ENCODE measurements around the gene TKFC.

Gene TKFC

GRCh38 chr11:61332797-61333549, at the start of gene TKFC, which contains the start of gene DDB1:
TKFC (plus strand) TSS chr11:61333228; CDS start chr11:61334729, 1,501 bp downstream.
DDB1 (minus strand) TSS chr11:61333105; CDS start chr11:61332968, 137 bp downstream.
- peak; percentile 93 to 95 (median 95) for DNase-seq (ENCODE audit: low read depth in 3 of 3)

GRCh38 chr11:61283613-61284012, 49.4 kb upstream of the TKFC start:
- no peak for DNase-seq (ENCODE audit: low read depth in 3 of 3)

GRCh38 chr11:61287338-61287977, 45.6 kb upstream of the TKFC start:
- DNase-seq (ENCODE audit: low read depth in 3 of 3) = no peak

- DNase-seq (ENCODE audit: low read depth in 3 of 3) = no peak
Measured at GRCh38 chr11:61290905-61291690, 41.9 kb upstream of the TKFC start.

- no peak for DNase-seq (ENCODE audit: low read depth in 3 of 3)
Measured at GRCh38 chr11:61292356-61292755, 40.7 kb upstream of the TKFC start.

- peak; percentile 5 to 46 (median 35) for DNase-seq (ENCODE audit: low read depth in 3 of 3)
Measured at GRCh38 chr11:61293867-61294716, 38.9 kb upstream of the TKFC start.

- peak; percentile 40 to 59 (median 56) for DNase-seq (ENCODE audit: low read depth in 3 of 3)
Measured at GRCh38 chr11:61294717-61295595, 38.1 kb upstream of the TKFC start, which contains the start of gene VWCE. VWCE (minus strand) TSS chr11:61295316; CDS start chr11:61295037, 279 bp downstream.

- DNase-seq (ENCODE audit: low read depth in 3 of 3) = no peak
Measured at GRCh38 chr11:61295596-61295926, 37.5 kb upstream of the TKFC start.

- no peak for DNase-seq (ENCODE audit: low read depth in 3 of 3)
Measured at GRCh38 chr11:61297341-61297740, 35.7 kb upstream of the TKFC start.

- DNase-seq (ENCODE audit: low read depth in 3 of 3) = no peak
Measured at GRCh38 chr11:61297746-61298145, 35.3 kb upstream of the TKFC start.

- no peak for DNase-seq (ENCODE audit: low read depth in 3 of 3)
Measured at GRCh38 chr11:61298663-61299244, 34.3 kb upstream of the TKFC start.

GRCh38 chr11:61302550-61302949, 30.5 kb upstream of the TKFC start:
- DNase-seq (ENCODE audit: low read depth in 3 of 3) = no peak

- no peak for DNase-seq (ENCODE audit: low read depth in 3 of 3)
Measured at GRCh38 chr11:61303725-61304124, 29.3 kb upstream of the TKFC start.

GRCh38 chr11:61305417-61305816, 27.6 kb upstream of the TKFC start:
- no peak for DNase-seq (ENCODE audit: low read depth in 3 of 3)

- no peak for DNase-seq (ENCODE audit: low read depth in 3 of 3)
Measured at GRCh38 chr11:61306221-61306620, 26.8 kb upstream of the TKFC start.

GRCh38 chr11:61307354-61307753, 25.7 kb upstream of the TKFC start:
- DNase-seq (ENCODE audit: low read depth in 3 of 3) = no peak

- no peak for DNase-seq (ENCODE audit: low read depth in 3 of 3)
Measured at GRCh38 chr11:61309141-61309540, 23.9 kb upstream of the TKFC start.

GRCh38 chr11:61309739-61310138, 23.3 kb upstream of the TKFC start:
- DNase-seq (ENCODE audit: low read depth in 3 of 3) = no peak

- DNase-seq (ENCODE audit: low read depth in 3 of 3) = no peak
Measured at GRCh38 chr11:61310749-61311148, 22.3 kb upstream of the TKFC start.

GRCh38 chr11:61315260-61315659, 17.8 kb upstream of the TKFC start:
- no peak for DNase-seq (ENCODE audit: low read depth in 3 of 3)
